ENCODE results near the gene ERICH4.

DNA sequence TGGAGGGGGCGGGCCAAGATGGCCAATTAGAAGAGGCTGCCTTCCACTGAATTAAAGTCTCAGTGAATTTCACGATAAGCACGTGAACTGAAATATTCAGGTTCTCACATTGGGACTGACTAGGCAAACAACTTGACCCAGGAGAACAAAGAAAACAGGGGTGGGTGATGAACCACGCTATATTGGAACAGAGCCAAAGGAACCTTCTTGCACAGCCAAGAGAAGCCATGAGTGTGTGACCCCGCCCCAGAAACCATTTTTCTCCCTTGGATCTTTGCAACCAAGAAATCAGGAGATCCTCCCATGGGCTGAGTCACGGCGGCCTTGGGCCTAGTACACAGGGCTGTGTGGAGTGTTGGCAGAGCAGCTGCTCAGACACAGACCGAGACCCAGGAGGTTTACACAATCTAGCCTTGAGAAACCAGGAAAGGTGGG is 36.8 kb downstream of the ERICH4 start:
- TF ChIP-seq, protein P1, sequence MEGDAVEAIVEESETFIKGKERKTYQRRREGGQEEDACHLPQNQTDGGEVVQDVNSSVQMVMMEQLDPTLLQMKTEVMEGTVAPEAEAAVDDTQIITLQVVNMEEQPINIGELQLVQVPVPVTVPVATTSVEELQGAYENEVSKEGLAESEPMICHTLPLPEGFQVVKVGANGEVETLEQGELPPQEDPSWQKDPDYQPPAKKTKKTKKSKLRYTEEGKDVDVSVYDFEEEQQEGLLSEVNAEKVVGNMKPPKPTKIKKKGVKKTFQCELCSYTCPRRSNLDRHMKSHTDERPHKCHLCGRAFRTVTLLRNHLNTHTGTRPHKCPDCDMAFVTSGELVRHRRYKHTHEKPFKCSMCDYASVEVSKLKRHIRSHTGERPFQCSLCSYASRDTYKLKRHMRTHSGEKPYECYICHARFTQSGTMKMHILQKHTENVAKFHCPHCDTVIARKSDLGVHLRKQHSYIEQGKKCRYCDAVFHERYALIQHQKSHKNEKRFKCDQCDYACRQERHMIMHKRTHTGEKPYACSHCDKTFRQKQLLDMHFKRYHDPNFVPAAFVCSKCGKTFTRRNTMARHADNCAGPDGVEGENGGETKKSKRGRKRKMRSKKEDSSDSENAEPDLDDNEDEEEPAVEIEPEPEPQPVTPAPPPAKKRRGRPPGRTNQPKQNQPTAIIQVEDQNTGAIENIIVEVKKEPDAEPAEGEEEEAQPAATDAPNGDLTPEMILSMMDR (IDR thresholded peaks at IDR 0.05; ENCODE audit: low read depth, low read length, poor library complexity, severe bottlenecking) = no peak
- TF ChIP-seq EZH2phosphoT487 (IDR thresholded peaks at IDR 0.05; ENCODE audit: borderline replicate concordance, low read length) = no peak

Measured in DOHH2 (cell line).